ENCODE measurements around the gene LNPK. TPM values are rescaled to one million over a fixed set of nuclear protein-coding genes. Genes with fewer than 3 reads are reported as not detected.

LNPK gene
- total and polyA plus RNA-seq, 2 donors (not counting 1 experiment from before 2014, with no cell fraction given): 38.1 to 38.4 TPM

DNA sequence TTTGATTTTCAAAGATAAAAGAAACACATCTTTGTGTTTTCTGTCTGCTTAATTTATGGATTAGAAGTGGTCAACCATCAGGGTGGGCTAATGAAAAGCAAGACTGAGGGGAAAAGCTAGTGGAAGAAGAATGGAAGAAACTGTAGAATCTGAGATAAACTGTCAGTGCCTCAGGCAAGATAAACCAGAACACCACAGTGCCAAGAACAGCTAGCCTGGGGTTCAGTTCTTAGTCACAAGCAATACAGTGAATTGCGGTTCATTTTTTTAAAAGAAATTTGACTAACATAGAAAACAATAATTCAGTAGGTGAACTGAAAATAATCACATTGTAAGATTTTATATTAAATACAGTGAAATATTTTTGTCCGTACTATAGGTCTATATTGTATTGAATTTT, 22.0 kb upstream of the LNPK start:
- Histone ChIP-seq H3K79me2 (ENCODE audit: control insufficient read depth, insufficient read depth, low read length) (no peaks in the 10 kb centered on the region), H3K36me3 (ENCODE audit: control insufficient read depth, insufficient read depth, low read length) (no peaks in the 10 kb centered on the region), H3K9me3 (ENCODE audit: control insufficient read depth, insufficient read depth, low read depth, low read length) (no peaks in the 10 kb centered on the region), H2AFZ (ENCODE audit: low read length) (no peak overlapping the region), H3K4me2 (ENCODE audit: extremely low read depth, insufficient read depth, low read length) (no peak overlapping the region), H3K9ac (ENCODE audit: insufficient read depth, low read length) (no peak overlapping the region), H3K27me3 (ENCODE audit: control insufficient read depth, insufficient read depth, low read length) (no peaks in the 10 kb centered on the region), H3K27ac (ENCODE audit: insufficient read depth, low read length) (no peak overlapping the region), H3K4me1 (ENCODE audit: control insufficient read depth, extremely low read depth, insufficient read depth, low read length) (no peaks in the 10 kb centered on the region), H4K20me1 (ENCODE audit: control insufficient read depth, extremely low read depth, insufficient read depth, low read length) (no peaks in the 10 kb centered on the region), H3K4me3 (replicated peaks in 1 of 4; ENCODE audit: control extremely low read depth in 1 of 4, insufficient read depth in 1 of 4, low read depth in 3 of 4, low read length in 4 of 4) (no peak overlapping the region)
- DNase-seq (ENCODE audit: low read depth in 2 of 2): no peak
- no peak for TF ChIP-seq EZH2 (IDR thresholded peaks at IDR 0.05; ENCODE audit: low read length, missing control alignments)
- TF ChIP-seq, protein P1, sequence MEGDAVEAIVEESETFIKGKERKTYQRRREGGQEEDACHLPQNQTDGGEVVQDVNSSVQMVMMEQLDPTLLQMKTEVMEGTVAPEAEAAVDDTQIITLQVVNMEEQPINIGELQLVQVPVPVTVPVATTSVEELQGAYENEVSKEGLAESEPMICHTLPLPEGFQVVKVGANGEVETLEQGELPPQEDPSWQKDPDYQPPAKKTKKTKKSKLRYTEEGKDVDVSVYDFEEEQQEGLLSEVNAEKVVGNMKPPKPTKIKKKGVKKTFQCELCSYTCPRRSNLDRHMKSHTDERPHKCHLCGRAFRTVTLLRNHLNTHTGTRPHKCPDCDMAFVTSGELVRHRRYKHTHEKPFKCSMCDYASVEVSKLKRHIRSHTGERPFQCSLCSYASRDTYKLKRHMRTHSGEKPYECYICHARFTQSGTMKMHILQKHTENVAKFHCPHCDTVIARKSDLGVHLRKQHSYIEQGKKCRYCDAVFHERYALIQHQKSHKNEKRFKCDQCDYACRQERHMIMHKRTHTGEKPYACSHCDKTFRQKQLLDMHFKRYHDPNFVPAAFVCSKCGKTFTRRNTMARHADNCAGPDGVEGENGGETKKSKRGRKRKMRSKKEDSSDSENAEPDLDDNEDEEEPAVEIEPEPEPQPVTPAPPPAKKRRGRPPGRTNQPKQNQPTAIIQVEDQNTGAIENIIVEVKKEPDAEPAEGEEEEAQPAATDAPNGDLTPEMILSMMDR (conservative IDR thresholded peaks at IDR 0.05 in 1 of 2, IDR thresholded peaks at IDR 0.05 in 1 of 2; ENCODE audit: low read depth in 1 of 2, low read length in 2 of 2): no peak

DNA sequence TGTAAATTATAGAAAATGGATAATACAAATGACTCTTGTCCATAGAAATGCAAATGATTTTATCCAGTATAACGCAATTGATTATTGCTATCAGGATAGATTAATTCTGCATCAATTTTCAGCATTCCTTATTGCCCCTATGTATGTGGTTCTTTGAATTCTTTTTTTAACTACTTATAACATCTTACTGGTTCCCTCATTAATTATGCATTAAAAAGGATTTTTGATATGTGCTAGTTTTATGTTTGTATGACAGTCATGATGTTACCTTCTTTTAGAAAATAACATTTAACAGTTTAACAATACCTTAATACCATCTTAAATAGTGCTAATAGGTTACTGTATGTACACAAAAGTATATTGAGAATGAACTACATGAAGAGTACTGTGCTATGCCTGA, 20.0 kb upstream of the LNPK start:
- no peak overlapping the region for H2AFZ ChIP-seq (ENCODE audit: low read length)
- no peaks in the 10 kb centered on the region for H4K20me1 ChIP-seq (ENCODE audit: control insufficient read depth, extremely low read depth, insufficient read depth, low read length)
- no peak for TF ChIP-seq EZH2 (IDR thresholded peaks at IDR 0.05; ENCODE audit: low read length, missing control alignments)
- TF ChIP-seq, protein P1 (conservative IDR thresholded peaks at IDR 0.05 in 1 of 2, IDR thresholded peaks at IDR 0.05 in 1 of 2; ENCODE audit: low read depth in 1 of 2, low read length in 2 of 2): no peak
- no peak overlapping the region for H3K4me3 ChIP-seq (replicated peaks in 1 of 4; ENCODE audit: control extremely low read depth in 1 of 4, insufficient read depth in 1 of 4, low read depth in 3 of 4, low read length in 4 of 4)
- H3K36me3 ChIP-seq (ENCODE audit: control insufficient read depth, insufficient read depth, low read length): no peaks in the 10 kb centered on the region
- H3K9me3 ChIP-seq (ENCODE audit: control insufficient read depth, insufficient read depth, low read depth, low read length): no peaks in the 10 kb centered on the region
- H3K79me2 ChIP-seq (ENCODE audit: control insufficient read depth, insufficient read depth, low read length): no peaks in the 10 kb centered on the region
- no peaks in the 10 kb centered on the region for H3K27me3 ChIP-seq (ENCODE audit: control insufficient read depth, insufficient read depth, low read length)
- no peak overlapping the region for H3K9ac ChIP-seq (ENCODE audit: insufficient read depth, low read length)
- no peak overlapping the region for H3K27ac ChIP-seq (ENCODE audit: insufficient read depth, low read length)
- H3K4me2 ChIP-seq (ENCODE audit: extremely low read depth, insufficient read depth, low read length): no peak overlapping the region
- no peaks in the 10 kb centered on the region for H3K4me1 ChIP-seq (ENCODE audit: control insufficient read depth, extremely low read depth, insufficient read depth, low read length)
- no peak for DNase-seq (ENCODE audit: low read depth in 2 of 2)

DNA sequence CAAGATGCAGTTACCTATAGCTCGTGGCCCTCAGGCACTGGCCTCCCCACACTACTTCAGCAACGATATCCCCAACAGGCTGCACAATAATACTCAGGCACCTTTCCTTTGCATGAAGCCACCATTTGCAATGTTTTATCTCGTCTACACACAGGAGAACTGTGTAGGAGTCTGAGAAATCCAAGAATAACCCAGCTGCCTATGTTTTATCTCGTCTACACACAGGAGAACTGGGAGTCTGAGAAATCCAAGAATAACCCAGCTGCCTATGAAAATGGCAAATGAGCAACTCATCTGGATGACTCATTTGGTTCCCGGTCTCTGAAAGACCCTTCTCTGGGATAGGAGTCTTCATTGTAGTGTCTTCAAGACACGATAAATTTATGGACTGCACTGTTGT, 18.3 kb upstream of the LNPK start:
- no peaks in the 10 kb centered on the region for H3K9me3 ChIP-seq (ENCODE audit: control insufficient read depth, insufficient read depth, low read depth, low read length)
- H3K4me1 ChIP-seq (ENCODE audit: control insufficient read depth, extremely low read depth, insufficient read depth, low read length): no peaks in the 10 kb centered on the region
- H3K27me3 ChIP-seq (ENCODE audit: control insufficient read depth, insufficient read depth, low read length): no peaks in the 10 kb centered on the region
- no peak overlapping the region for H2AFZ ChIP-seq (ENCODE audit: low read length)
- no peaks in the 10 kb centered on the region for H3K36me3 ChIP-seq (ENCODE audit: control insufficient read depth, insufficient read depth, low read length)
- H3K4me3 ChIP-seq (replicated peaks in 1 of 4; ENCODE audit: control extremely low read depth in 1 of 4, insufficient read depth in 1 of 4, low read depth in 3 of 4, low read length in 4 of 4): no peak overlapping the region
- H4K20me1 ChIP-seq (ENCODE audit: control insufficient read depth, extremely low read depth, insufficient read depth, low read length): no peaks in the 10 kb centered on the region
- H3K9ac ChIP-seq (ENCODE audit: insufficient read depth, low read length): no peak overlapping the region
- DNase-seq (ENCODE audit: low read depth in 2 of 2): no peak
- no peak for TF ChIP-seq EZH2 (IDR thresholded peaks at IDR 0.05; ENCODE audit: low read length, missing control alignments)
- TF ChIP-seq, protein P1 (conservative IDR thresholded peaks at IDR 0.05 in 1 of 2, IDR thresholded peaks at IDR 0.05 in 1 of 2; ENCODE audit: low read depth in 1 of 2, low read length in 2 of 2): no peak
- no peaks in the 10 kb centered on the region for H3K79me2 ChIP-seq (ENCODE audit: control insufficient read depth, insufficient read depth, low read length)
- H3K27ac ChIP-seq (ENCODE audit: insufficient read depth, low read length): no peak overlapping the region
- no peak overlapping the region for H3K4me2 ChIP-seq (ENCODE audit: extremely low read depth, insufficient read depth, low read length)
